Upper lobe of left lung (tissue), 6 donors: Measurements from ENCODE around the gene EFNB2. TPM values are rescaled to one million over a fixed set of nuclear protein-coding genes. Genes with fewer than 3 reads are reported as not detected.

Experiments
- ATAC-seq, 2 donors: fragments of 200-7000 bp; cut with Tn5 transposase; one replicate each; pipeline ENCODE4 v1.9.1; 2022; ENCODE audit warnings: mild to moderate bottlenecking in 2 of 2, moderate library complexity in 2 of 2; ENCODE audit not compliant: low FRiP score in 2 of 2
- DNase-seq, 2 donors: peaks; one replicate each; pipeline ENCODE4 v3.0.0-alpha.2; 2019 to 2020
- H3K27ac ChIP-seq, 4 donors: fragments of 200-600 bp; sonication (generic); one replicate each; pipeline ENCODE4 v1.5.1; 2016 to 2019
- H3K27me3 ChIP-seq, 4 donors: fragments of 200-600 bp; sonication (generic); one replicate each; pipeline ENCODE4 v1.5.1; 2017 to 2019
- H3K36me3 ChIP-seq, 4 donors: fragments of 200-600 bp; sonication (generic); one replicate each; pipeline ENCODE4 v1.5.1; 2016 to 2019
- H3K4me1 ChIP-seq, 4 donors: fragments of 200-600 bp; sonication (generic); one replicate each; pipeline ENCODE4 v1.5.1; 2018 to 2019
- H3K4me3 ChIP-seq, 4 donors: fragments of 200-600 bp; sonication (generic); one replicate each; pipeline ENCODE4 v1.5.1; 2017 to 2019; ENCODE audit warnings: mild to moderate bottlenecking in 2 of 4, moderate library complexity in 1 of 4
- H3K9me3 ChIP-seq, 4 donors: fragments of 200-600 bp; sonication (generic); one replicate each; pipeline ENCODE4 v1.5.1; 2018 to 2019
- EP300 ChIP-seq, 4 donors: sonication (generic); formaldehyde crosslinking; IDR thresholded peaks; one replicate each; pipeline ENCODE4 v1.5.1; 2017; ENCODE audit warnings: antibody characterized with exemption in 4 of 4, control low read depth in 2 of 4
- POLR2A ChIP-seq, 4 donors: fragments of 450-650 bp; IDR thresholded peaks; one replicate each; pipeline ENCODE4 v1.5.1; 2016 to 2017; ENCODE audit warnings: antibody characterized with exemption in 4 of 4, mild to moderate bottlenecking in 2 of 4
- POLR2AphosphoS5 ChIP-seq, 2 donors: sonication (generic); formaldehyde crosslinking; IDR thresholded peaks; one replicate each; pipeline ENCODE4 v1.5.1; 2017; ENCODE audit warnings: antibody characterized with exemption in 2 of 2
- WGBS, 2 donors: methylation state at CpG; one replicate each; pipeline ENCODE4 v1.1.5; 2017 to 2018; 5-methylcytosine and 5-hydroxymethylcytosine counted together
- total RNA-seq, 6 donors: library from RNA; depleted of rRNA in 4 of 6; stranded (reverse); fragments of >200 nt in 4 of 6; gene quantifications; one replicate each; pipeline versions ENCODE4 v1.1.0 to v1.2.1, GENCODE V29; 2016 to 2021
- TF ChIP-seq, protein P1 (sequence below), 6 experiments: fragments of 450-650 bp in 4 of 6; fragments of 200-600 bp in 2 of 6; sonication (generic) in 2 of 6; IDR thresholded peaks; one replicate each; pipeline ENCODE4 v1.5.1; 2016 to 2019; ENCODE audit warnings: antibody characterized with exemption in 6 of 6
- donor health status: DM: no; HTN: no; CAD: no; lungs with moderate emphysema.
- donor health status: DM: no; HTN: yes; CAD: no; lungs with severe emphysema.

Gene EFNB2
- total RNA-seq, 6 donors from 2014 or later = 23.0 to 45.7 (median 30.9) TPM

DNA sequence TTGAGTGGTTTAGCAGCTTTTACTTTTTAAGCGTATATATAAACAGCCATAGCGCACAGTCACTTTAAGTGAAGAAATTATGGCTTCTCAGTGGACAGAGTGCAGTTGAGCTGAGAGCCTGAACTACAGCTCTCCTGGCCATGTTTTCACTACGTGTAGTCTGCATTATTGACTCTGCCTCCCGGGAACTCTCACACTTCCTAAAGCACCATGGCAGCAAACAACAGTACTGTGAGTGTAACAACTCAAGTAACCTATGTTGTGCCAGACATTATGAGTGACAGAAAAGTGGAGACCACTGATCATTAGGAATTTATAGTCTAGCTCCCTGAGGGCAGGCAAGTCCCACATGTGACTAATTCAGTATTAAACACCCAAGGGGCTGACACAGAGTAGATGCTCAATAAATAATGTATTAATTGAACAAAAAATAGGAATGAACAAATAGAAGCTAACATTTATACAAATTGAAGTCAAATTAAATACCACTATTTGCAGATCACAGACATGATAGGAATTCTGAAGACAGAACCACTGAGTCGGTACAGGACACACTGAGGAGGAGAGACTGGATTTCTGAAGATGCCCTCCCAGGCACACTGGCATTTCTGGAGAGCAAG lies 19.7 kb downstream of the EFNB2 start:
- WGBS, 2 donors = 59 to 75% methylated on average over 5 of the region's 5 CpGs
- DNase-seq (no peak), ATAC-seq (no peak)
- TF ChIP-seq, protein P1, sequence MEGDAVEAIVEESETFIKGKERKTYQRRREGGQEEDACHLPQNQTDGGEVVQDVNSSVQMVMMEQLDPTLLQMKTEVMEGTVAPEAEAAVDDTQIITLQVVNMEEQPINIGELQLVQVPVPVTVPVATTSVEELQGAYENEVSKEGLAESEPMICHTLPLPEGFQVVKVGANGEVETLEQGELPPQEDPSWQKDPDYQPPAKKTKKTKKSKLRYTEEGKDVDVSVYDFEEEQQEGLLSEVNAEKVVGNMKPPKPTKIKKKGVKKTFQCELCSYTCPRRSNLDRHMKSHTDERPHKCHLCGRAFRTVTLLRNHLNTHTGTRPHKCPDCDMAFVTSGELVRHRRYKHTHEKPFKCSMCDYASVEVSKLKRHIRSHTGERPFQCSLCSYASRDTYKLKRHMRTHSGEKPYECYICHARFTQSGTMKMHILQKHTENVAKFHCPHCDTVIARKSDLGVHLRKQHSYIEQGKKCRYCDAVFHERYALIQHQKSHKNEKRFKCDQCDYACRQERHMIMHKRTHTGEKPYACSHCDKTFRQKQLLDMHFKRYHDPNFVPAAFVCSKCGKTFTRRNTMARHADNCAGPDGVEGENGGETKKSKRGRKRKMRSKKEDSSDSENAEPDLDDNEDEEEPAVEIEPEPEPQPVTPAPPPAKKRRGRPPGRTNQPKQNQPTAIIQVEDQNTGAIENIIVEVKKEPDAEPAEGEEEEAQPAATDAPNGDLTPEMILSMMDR (IDR thresholded peaks at IDR 0.05) = no peak
- H3K4me3 ChIP-seq = no peak overlapping the region
- H3K9me3 ChIP-seq = no peaks in the 10 kb centered on the region
- H3K36me3 ChIP-seq = peaks cover 0 to under 1% (median 0%) of the 10 kb centered on the region in 4 donors
- H3K27me3 ChIP-seq = no peaks in the 10 kb centered on the region
- peaks cover 18 to 30% (median 23%) of the 10 kb centered on the region in 4 donors for H3K4me1 ChIP-seq
- peak overlapping the region in 2 of 4 donors; percentile 18 to 49 for H3K27ac ChIP-seq

- Histone ChIP-seq H3K27ac (peak overlapping the region in 2 of 4 donors; percentile 18 to 49), H3K4me1 (peaks cover 14 to 24% (median 18%) of the 10 kb centered on the region in 4 donors), H3K9me3 (no peaks in the 10 kb centered on the region), H3K4me3 (no peak overlapping the region), H3K27me3 (no peaks in the 10 kb centered on the region), H3K36me3 (peaks cover 0 to 5% (median 0%) of the 10 kb centered on the region in 4 donors)
- no peak for ATAC-seq
- TF ChIP-seq EP300 (IDR thresholded peaks at IDR 0.05) (no peak), POLR2A (IDR thresholded peaks at IDR 0.05) (no peak)
- TF ChIP-seq, protein P1 (IDR thresholded peaks at IDR 0.05) = no peak
- DNase-seq = no peak
- 70 to 83% methylated on average over 15 of the region's 15 CpGs for WGBS, 2 donors
These were observed 20.4 kb downstream of the EFNB2 start for GRCh38 chr13:106514928-106515634.

DNA sequence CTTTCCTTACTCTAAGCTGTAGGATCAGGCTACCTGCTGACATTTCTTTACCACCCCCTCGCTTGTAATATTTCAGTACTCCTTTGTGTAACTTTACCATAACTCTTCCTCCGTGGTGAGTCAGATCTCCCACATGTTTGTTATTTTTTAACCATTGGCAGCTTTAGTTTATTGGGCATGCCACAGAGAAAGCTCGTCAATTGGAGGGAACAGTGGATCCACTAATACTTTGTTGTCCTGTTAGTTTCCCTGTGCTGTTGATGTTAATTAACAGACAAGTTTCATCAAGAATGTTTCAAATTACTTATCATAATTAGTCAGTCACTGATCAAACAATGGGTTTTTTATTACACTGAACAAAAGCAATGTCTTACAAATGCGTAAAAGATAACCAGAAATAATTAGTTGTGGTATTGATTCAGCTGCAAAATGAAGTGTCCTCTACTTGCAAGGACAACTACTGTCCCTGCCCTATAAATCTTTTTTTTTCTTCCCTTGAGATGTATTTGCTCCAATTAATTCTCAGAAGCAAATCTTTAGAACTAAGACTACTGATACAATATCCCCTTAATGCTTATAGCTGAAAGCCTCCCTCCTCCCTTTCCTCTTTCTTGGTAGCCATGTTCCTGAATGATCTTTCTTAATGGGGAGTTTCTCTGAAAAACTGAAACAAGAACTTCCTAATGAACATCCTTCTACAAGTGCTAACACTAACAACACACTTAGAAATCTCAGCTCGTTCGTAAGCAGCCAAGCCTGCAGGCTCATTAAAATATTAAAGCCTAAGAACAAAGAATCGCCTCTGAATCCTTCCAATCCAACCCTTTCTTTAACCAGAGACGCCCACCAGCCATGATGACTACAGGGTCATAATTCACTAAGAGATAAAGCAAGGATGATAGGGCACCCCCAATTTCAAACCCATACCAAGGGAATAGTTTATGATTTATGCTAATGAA lies 22.2 kb downstream of the EFNB2 start:
- WGBS, 2 donors = 56 to 68% methylated on average over 8 of the region's 8 CpGs
- DNase-seq (no peak), ATAC-seq (no peak)
- Histone ChIP-seq H3K27me3 (no peaks in the 10 kb centered on the region), H3K4me1 (peaks cover 5 to 15% (median 14%) of the 10 kb centered on the region in 4 donors), H3K9me3 (no peaks in the 10 kb centered on the region), H3K36me3 (peaks cover 0 to 5% (median 0%) of the 10 kb centered on the region in 4 donors), H3K27ac (peak overlapping the region in 2 of 4 donors; percentile 18 to 49), H3K4me3 (no peak overlapping the region)
- TF ChIP-seq POLR2A (IDR thresholded peaks at IDR 0.05) (no peak), POLR2AphosphoS5 (IDR thresholded peaks at IDR 0.05) (no peak), EP300 (IDR thresholded peaks at IDR 0.05) (no peak)
- TF ChIP-seq, protein P1 (IDR thresholded peaks at IDR 0.05) = no peak

- ATAC-seq (peak in 1 of 2 donors; percentile 43), DNase-seq (no peak)
- H3K36me3 ChIP-seq = peaks cover 0 to 5% (median 0%) of the 10 kb centered on the region in 4 donors
- peak overlapping the region in 1 of 4 donors; percentile 4 for H3K4me3 ChIP-seq
- no peak for TF ChIP-seq POLR2A (IDR thresholded peaks at IDR 0.05)
- TF ChIP-seq POLR2AphosphoS5 (IDR thresholded peaks at IDR 0.05) = no peak
- TF ChIP-seq EP300 (IDR thresholded peaks at IDR 0.05) = no peak
- TF ChIP-seq, protein P1 (IDR thresholded peaks at IDR 0.05) = no peak
- peaks cover 5 to 22% (median 18%) of the 10 kb centered on the region in 4 donors for H3K4me1 ChIP-seq
- WGBS, 2 donors = 45 to 63% methylated on average over 11 of the region's 11 CpGs
- no peaks in the 10 kb centered on the region for H3K9me3 ChIP-seq
- no peaks in the 10 kb centered on the region for H3K27me3 ChIP-seq
- peak overlapping the region in 2 of 4 donors; percentile 36 to 44 for H3K27ac ChIP-seq
These were observed 27.7 kb downstream of the EFNB2 start for GRCh38 chr13:106507560-106508274.
